ENCODE results near the gene PPP3CB.
A peak's percentile ranks its signal among the peaks of the same experiment; 100 is the strongest.

PPP3CB gene

DNA sequence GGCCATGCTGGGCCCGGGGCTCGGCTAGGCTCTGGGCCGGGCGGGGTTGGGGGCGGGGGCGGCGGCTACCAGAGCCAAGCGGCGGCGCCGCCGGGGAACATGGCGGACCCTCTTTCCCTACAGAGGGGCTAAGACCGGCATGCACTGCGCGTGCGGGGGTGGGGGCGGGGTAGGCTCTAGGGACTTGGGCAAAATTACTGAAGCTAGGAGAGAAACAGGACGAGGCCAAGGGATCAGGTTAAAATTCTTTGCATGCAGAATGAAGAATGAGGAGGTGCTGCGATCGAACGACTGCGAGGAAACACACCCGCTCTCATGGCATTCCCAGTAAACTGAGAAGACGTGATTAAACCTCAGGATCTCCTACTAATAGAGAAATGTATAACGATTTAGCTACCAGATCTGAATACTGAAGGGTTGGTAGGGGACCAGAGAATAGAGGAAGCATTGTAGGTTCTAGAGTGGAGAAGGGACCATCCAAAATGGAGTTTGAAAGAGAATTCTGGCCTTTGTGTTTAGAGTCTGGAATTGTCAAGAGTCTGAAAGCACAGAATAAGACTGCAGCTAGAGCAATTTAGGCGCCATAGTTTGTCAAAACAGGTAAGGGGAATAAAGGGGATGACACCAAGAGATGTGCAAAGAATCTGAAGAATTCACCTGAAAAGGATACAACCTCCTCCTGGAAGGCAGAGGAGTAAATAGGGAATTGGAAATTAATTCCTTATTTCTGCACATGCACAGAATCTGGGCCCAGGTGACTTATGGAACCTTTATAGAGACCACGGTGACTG is at the start of gene PPP3CB:
TSS of gene PPP3CB (minus strand) at position 141 of the 791 bp plus-strand sequence. CDS start at position 6, 135 bp downstream.
- peak; percentile 85 for DNase-seq (ENCODE audit: low spot score)

DNA sequence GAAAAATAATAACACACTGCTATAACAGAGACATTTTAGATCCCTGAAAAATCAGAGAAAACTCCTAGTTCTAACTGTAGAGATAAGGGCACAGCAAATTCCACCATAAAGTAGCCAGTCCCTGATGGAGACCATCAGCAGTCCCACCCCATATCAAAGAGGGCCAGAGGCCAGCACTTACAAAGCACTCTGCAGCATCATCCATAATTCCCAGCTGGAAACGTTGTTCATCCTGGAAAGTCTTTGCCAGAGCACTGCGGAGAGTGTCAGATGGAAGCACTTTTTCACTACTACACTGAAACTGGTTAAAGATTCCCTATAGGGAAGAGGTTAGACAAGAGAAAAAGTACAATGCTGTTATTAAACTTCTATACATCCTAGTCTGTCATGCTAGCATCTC is 49.5 kb upstream of the PPP3CB start:
- no peak for DNase-seq (ENCODE audit: low spot score)

DNA sequence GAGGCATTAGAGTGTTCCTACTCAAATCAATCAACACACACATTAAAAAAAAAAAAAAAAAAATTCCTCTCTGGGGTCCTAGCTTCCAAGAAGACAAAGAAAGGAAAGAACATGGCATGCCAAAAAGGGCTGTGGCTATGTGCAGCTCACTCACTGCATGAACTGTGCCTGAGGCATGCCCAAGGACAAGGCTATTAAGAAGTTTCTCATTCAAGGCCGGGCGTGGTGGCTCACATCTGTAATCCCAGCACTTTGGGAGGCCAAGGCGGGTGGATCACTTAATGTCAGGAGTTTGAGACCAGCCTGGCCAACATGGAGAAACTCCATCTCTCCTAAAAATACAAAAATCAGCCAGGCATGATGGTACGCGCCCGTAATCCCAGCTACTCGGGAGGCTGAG is 41.9 kb upstream of the PPP3CB start:
- DNase-seq (ENCODE audit: low spot score): no peak

DNA sequence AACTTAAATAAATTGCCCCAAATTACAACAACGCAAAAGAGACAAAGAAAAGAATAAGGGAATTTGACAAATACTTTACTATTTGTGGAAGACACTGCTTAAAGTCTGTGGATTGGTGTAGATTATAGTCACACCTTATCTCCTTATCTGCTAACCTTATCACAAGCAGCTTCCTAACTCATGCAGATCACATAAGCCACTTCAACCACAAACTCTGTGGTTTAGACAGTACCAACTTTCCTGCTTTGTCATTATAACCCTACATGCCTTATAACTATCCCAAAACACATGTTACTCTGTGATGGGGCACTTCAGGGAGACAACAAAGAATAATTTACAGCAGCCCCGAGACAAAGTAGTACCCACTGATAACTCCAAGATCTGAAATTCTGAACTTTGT is 41.5 kb upstream of the PPP3CB start:
- no peak for DNase-seq (ENCODE audit: low spot score)

DNA sequence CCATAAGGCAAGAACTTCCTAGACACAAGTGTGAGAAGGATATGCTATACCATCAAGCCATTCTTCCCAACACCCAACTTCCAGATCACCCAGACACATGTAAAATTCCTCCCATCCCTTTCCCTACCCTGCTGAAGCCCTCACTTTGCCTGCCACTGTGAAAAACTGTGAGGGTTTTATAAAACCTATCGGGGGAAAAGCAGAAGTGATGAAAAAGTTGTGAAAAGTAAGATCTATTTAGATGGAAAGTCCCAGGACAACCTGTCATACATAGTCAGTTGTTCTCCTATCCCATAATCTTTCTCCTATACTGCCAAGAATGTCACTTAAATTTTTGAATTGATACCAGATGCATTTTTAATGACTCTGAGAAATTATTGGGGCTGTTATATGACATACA is 39.0 kb upstream of the PPP3CB start:
- DNase-seq (ENCODE audit: low spot score): no peak

DNA sequence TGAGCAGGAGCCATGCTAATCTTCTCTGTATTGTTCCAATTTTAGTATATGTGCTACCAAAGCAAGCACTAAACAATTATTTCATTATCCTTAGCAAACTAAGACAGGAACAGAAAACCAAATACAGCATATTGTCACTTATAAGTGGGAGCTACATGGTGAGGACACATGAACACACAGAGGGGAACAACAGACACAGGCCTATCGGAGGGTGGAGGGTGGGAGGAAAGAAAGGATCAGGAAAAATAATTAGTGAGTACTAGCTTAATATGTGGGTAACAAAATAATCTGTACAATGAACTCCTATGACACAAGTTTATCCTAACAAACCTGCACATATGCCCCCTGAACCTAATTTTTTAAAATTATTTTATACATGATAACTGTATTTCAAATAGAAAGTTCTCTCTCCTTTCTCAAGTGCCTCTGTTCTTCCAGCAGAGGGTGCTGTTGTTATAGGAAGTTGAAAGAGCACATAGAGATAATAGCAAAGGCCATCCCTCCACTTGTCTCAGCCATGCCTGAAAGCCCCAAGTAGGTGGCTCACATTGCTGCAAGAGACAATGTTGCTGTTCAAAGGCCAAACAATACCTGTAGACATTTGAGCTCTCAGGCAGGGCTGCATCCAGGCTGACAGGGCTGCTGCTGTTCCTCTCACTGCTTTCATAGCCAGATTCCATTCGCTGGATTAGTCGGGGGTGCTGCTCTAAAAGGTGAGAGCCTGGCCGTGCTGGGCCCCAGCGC is 33.4 kb upstream of the PPP3CB start:
- peak; percentile 74 for DNase-seq (ENCODE audit: low spot score)

- no peak for DNase-seq (ENCODE audit: low spot score)
These were observed 26.4 kb upstream of the PPP3CB start for GRCh38 chr10:73522263-73522662.

GRCh38 chr10:73519336-73519735 is 23.5 kb upstream of the PPP3CB start:
- no peak for DNase-seq (ENCODE audit: low spot score)

DNA sequence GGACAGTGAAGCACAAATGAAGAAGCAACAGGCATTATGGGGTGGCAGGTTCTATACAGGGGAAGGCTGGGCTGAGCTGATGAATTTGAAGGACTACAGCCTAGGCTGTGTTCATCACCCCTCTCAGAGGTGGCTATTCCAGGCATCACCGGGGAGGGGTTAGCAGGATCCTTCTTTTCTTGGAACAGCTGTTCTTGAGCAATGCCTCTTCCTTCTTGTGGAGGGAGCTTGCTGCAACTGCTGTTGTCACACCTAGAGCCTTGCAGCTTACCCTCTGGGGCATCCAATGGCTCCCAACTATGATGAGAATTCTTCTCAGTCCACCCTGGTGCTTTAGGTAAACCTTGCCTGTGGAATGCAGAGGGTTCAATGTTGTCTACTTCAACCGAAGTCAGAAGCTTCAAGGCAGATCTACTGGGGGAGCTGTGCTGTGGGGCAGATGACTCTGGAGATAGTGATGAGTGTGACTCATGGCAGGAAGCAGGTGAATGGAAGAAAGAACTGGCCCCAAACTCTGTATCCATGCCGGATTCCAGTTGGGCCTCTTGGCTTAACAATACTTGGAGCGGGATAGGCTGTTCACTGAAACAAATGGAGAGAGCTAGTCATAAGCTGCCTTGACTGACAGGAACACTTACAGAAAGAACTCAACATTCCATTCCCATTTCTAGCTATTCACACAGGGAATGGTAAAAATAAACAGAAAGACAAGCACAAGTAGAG is 21.5 kb upstream of the PPP3CB start:
- no peak for DNase-seq (ENCODE audit: low spot score)

- no peak for DNase-seq (ENCODE audit: low spot score)
These were observed 16.5 kb upstream of the PPP3CB start for GRCh38 chr10:73512207-73512743.

DNA sequence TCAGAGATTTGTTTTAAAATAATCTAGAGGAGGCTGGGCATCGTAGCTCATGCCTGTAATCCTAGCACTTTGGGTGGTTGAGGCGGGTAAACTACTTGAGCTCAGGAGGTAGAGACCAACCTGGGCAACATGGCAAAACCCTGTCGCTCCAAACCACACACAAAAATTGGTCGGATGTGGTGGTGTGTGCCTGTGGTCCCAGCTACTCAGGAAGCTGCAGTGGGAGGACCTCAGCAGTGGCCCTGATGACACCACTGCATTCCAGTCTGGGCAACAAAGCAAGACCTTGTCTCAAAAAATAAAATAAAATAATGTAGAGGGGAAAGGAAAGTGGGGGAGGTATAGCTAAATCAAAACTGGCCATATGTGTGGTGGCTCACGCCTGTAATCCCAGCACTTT is 13.9 kb upstream of the PPP3CB start:
- no peak for DNase-seq (ENCODE audit: low spot score)

DNA sequence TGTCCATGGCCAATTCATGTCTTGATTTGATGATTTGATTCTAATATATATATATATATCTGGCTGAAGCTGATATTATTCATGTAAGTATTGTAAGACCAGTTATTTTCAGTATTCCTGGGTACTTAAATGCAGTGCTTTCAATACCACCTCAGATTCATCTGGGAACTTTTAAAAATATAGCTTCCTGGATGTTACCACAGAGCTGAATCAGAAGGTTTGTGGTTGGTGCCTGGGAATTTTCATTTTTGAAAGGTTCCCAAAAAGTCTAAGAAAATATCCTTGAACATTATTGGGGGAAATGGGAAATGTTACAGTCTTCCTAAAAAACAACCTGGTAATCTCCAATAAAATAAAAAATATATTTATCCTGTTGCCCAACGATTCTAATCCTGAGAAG is 10.7 kb upstream of the PPP3CB start:
- DNase-seq (ENCODE audit: low spot score): no peak

GRCh38 chr10:73506074-73506473 is 10.2 kb upstream of the PPP3CB start:
- DNase-seq (ENCODE audit: low spot score): no peak

- no peak for DNase-seq (ENCODE audit: low spot score)
These were observed 7.2 kb upstream of the PPP3CB start for GRCh38 chr10:73503037-73503436.

DNA sequence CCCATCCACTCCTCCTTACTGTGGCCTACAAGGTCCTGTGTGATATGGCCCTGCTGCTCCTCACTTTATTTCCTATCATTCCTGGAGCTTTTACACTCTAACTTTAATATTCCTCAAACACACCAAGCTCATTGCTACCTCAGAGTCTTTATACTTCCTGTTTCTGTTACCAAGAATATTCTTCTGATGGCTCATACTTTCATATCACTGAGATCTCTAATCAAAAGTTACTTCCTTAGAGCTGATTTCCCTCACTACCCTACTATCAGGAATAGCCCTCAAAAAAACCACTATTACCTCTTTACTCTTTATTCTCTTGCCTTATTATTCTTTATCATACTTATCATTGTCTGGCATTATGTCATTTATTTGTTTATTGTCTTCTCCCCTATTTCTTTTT is 5.8 kb upstream of the PPP3CB start:
- peak; percentile 2 for DNase-seq (ENCODE audit: low spot score)

GRCh38 chr10:73497623-73498022 is 1.8 kb upstream of the PPP3CB start:
- DNase-seq (ENCODE audit: low spot score): no peak

- DNase-seq (ENCODE audit: low spot score): peak; percentile 72
These were observed 469 bp downstream of the PPP3CB start for GRCh38 chr10:73495226-73495883.

- DNase-seq (ENCODE audit: low spot score): no peak
These were observed 973 bp downstream of the PPP3CB start for GRCh38 chr10:73494877-73495225.

- no peak for DNase-seq (ENCODE audit: low spot score)
These were observed 1.6 kb downstream of the PPP3CB start for GRCh38 chr10:73494213-73494612.

DNA sequence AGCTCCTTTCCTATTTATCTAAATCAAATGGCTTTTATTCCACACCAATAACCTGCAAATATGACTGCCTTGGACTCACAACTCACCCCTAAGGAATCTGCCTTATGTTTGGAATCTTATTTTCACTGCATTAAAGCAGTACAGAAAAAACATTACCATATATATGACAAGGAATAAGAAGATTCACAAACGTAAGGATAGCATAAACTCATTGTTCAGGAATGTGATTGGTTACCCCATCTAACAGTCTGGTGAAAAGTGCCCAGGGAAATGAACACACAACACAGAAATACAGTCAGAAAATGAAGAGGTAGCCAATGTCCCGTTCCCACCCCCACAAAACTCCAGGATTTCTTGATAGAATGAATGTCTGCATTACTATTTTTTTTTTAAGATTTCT is 2.0 kb downstream of the PPP3CB start:
- DNase-seq (ENCODE audit: low spot score): no peak

- DNase-seq (ENCODE audit: low spot score): no peak
These were observed 9.2 kb downstream of the PPP3CB start for GRCh38 chr10:73486601-73487000.

GRCh38 chr10:73485320-73485719 is 10.5 kb downstream of the PPP3CB start:
- DNase-seq (ENCODE audit: low spot score): no peak

All from NAMALWA (cell line).